A549 (cell line): ENCODE measurements around the gene RAD51B. TPM values are rescaled to one million over a fixed set of nuclear protein-coding genes. Genes with fewer than 3 reads are reported as not detected.

Experiments
- ATAC-seq, 2 experiments: fragments of 200-7000 bp in 1 of 2; fragments of >200 bp in 1 of 2; cut with Nextera tagmentation in 1 of 2; cut with Tn5 transposase in 1 of 2; 3 replicates each; pipeline versions ENCODE4 v1.8.0 to v1.9.1; 2018 to 2020; ENCODE audit warnings: mild to moderate bottlenecking in 1 of 2, moderate library complexity in 1 of 2
- CTCF ChIA-PET: fragments of 300-600 bp; sonication (Branson Sonifier 250); formaldehyde crosslinking; extraction: SDS; loops from one replicate; lab custom pipeline; 2021; ENCODE audit warnings: antibody characterized with exemption, inconsistent platforms; lab: Yijun Ruan, JAX
- POLR2A ChIA-PET: fragments of 350-600 bp; formaldehyde crosslinking; extraction: SDS; loops from one replicate; lab custom pipeline; 2021; ENCODE audit warnings: antibody characterized with exemption, inconsistent platforms; lab: Yijun Ruan, JAX
- DNase-seq, 2 experiments: peaks; one replicate each; pipeline versions ENCODE4 v3.0.0 to v3.0.0-alpha.2; 2011 to 2016; ENCODE audit warnings: low read depth in 1 of 2, low spot score in 1 of 2
- FAIRE-seq: peaks from 2 replicates; lab custom pipeline; 2011; peaks lifted over from hg19 to GRCh38; lab: Jason Lieb, UNC
- H3K27ac ChIP-seq, 2 experiments: fragments of >200 bp; sonication (Bioruptor Twin); formaldehyde crosslinking; 3 replicates each; pipeline ENCODE4 v1.5.1; 2016 to 2017
- H3K4me1 ChIP-seq: fragments of >200 bp; sonication (Bioruptor Twin); formaldehyde crosslinking; 3 replicates; pipeline ENCODE4 v1.6.1; 2016
- H3K4me2 ChIP-seq: fragments of >200 bp; sonication (Bioruptor Twin); formaldehyde crosslinking; 3 replicates; pipeline ENCODE4 v1.6.1; 2016
- H3K4me3 ChIP-seq: fragments of >200 bp; sonication (Bioruptor Twin); formaldehyde crosslinking; 3 replicates; pipeline ENCODE4 v1.5.1; 2016
- H3K9me3 ChIP-seq: fragments of >200 bp; sonication (Bioruptor Twin); formaldehyde crosslinking; 3 replicates; pipeline ENCODE4 v1.6.1; 2016
- EHF ChIP-seq: fragments of 250-450 bp; sonication (Bioruptor Pico); IDR thresholded peaks from 2 replicates; pipeline ENCODE4 v1.5.0; 2020; ENCODE audit warnings: mild to moderate bottlenecking
- FOSL2 ChIP-seq, 2 experiments: fragments of 450-650 bp in 1 of 2; fragments of >200 bp in 1 of 2; sonication (Bioruptor Twin) in 1 of 2; formaldehyde crosslinking; IDR thresholded peaks; 2 replicates each; pipeline versions ENCODE4 v1.5.0 to v1.6.1; 2016 to 2020; ENCODE audit warnings: mild to moderate bottlenecking in 1 of 2, moderate library complexity in 1 of 2
- FOXS1 ChIP-seq: fragments of 250-450 bp; sonication (Bioruptor Pico); IDR thresholded peaks from 2 replicates; pipeline ENCODE4 v1.5.0; 2020; ENCODE audit warnings: mild to moderate bottlenecking, moderate library complexity
- JUN ChIP-seq, 2 experiments: fragments of >200 bp; sonication (Bioruptor Twin); formaldehyde crosslinking; IDR thresholded peaks; 2 replicates in 1 of 2; 3 replicates in 1 of 2; pipeline ENCODE4 v1.6.1; 2016 to 2017
- JUNB ChIP-seq: fragments of >200 bp; sonication (Bioruptor Twin); formaldehyde crosslinking; IDR thresholded peaks from 2 replicates; pipeline ENCODE4 v1.6.1; 2016
- MYC ChIP-seq: IDR thresholded peaks from 2 replicates; pipeline ENCODE4 v1.6.1; 2012; ENCODE audit warnings: mild to moderate bottlenecking, inconsistent platforms, low read length, improper control_type of control experiment, borderline replicate concordance
- NFE2L2 ChIP-seq: fragments of 150-350 bp; conservative IDR thresholded peaks from 2 replicates; pipeline ENCODE4 v1.6.1; 2014; ENCODE audit warnings: low read length
- POLR2A ChIP-seq: IDR thresholded peaks from 2 replicates; pipeline ENCODE4 v1.6.1; 2012; ENCODE audit warnings: mild to moderate bottlenecking, low read length
- POLR2AphosphoS2 ChIP-seq: conservative IDR thresholded peaks from 2 replicates; pipeline ENCODE4 v1.6.1; 2012; ENCODE audit warnings: low read length, improper control_type of control experiment, inconsistent platforms
- RARB ChIP-seq: fragments of 250-450 bp; sonication (Bioruptor Pico); IDR thresholded peaks from 2 replicates; pipeline ENCODE4 v1.8.0; 2021; ENCODE audit warnings: mild to moderate bottlenecking, moderate library complexity
- RCOR1 ChIP-seq: fragments of 150-350 bp; IDR thresholded peaks from 2 replicates; pipeline ENCODE4 v1.6.1; 2014; ENCODE audit warnings: antibody characterized with exemption, low read length, low read depth
- RFX5 ChIP-seq: fragments of 450-650 bp; IDR thresholded peaks from 2 replicates; pipeline ENCODE4 v1.7.1; 2014; ENCODE audit warnings: antibody characterized with exemption, mild to moderate bottlenecking, moderate library complexity
- SMC3 ChIP-seq: fragments of >200 bp; sonication (Bioruptor Twin); formaldehyde crosslinking; IDR thresholded peaks from 3 replicates; pipeline ENCODE4 v1.6.1; 2018; ENCODE audit warnings: inconsistent platforms
- SREBF2 ChIP-seq: fragments of 450-650 bp; IDR thresholded peaks from 2 replicates; pipeline ENCODE4 v1.6.1; 2014; ENCODE audit warnings: mild to moderate bottlenecking, moderate library complexity
- TFCP2L1 ChIP-seq: fragments of 250-450 bp; sonication (Bioruptor Pico); IDR thresholded peaks from 2 replicates; pipeline ENCODE4 v1.5.0; 2021; ENCODE audit warnings: mild to moderate bottlenecking
- TP53 ChIP-seq: fragments of 250-450 bp; sonication (Bioruptor Pico); IDR thresholded peaks from 2 replicates; pipeline ENCODE4 v1.5.0; 2021; ENCODE audit warnings: mild to moderate bottlenecking, moderate library complexity
- ZFP36 ChIP-seq: fragments of 450-650 bp; IDR thresholded peaks from 2 replicates; pipeline ENCODE4 v1.6.1; 2014; ENCODE audit warnings: borderline replicate concordance; ENCODE audit not compliant: partially characterized antibody
- WGBS: methylation state at CpG from one replicate; pipeline ENCODE4 v1.1.6; 2017; ENCODE audit errors: missing lambda C conversion rate; 5-methylcytosine and 5-hydroxymethylcytosine counted together
- polyA plus RNA-seq, 4 experiments: library from polyadenylated mRNA; depleted of rRNA in 3 of 4; stranded (reverse); fragments of >200 nt; fragmentation: RNase III in 1 of 4; extraction: RNeasy Plus Mini Kit Qiagen cat#74134 plus additional on column Dnase treatment in 1 of 4; gene quantifications; 2 replicates in 3 of 4; 3 replicates in 1 of 4; pipeline ENCODE4 v1.2.3, GENCODE V29; 2011 to 2017
- TF ChIP-seq, protein P1 (sequence below): fragments of 250-450 bp; sonication (Bioruptor Pico); IDR thresholded peaks from 2 replicates; pipeline ENCODE4 v1.5.0; 2020; ENCODE audit warnings: low read depth, mild to moderate bottlenecking, moderate library complexity
- TF ChIP-seq, protein P2 (sequence below): fragments of 450-650 bp; IDR thresholded peaks from 2 replicates; pipeline ENCODE4 v1.6.1; 2014; ENCODE audit warnings: antibody characterized with exemption
- TF ChIP-seq, protein P3 (sequence below): fragments of 250-450 bp; sonication (Bioruptor Pico); IDR thresholded peaks from 2 replicates; pipeline ENCODE4 v1.5.0; 2021; ENCODE audit warnings: mild to moderate bottlenecking, moderate library complexity, borderline replicate concordance
- TF ChIP-seq, protein P4 (sequence below): IDR thresholded peaks from 2 replicates; pipeline ENCODE4 v1.6.1; 2012

The RAD51B gene
- polyA plus RNA-seq, 2 of the 4 experiments (the other 2 are of a cell fraction), result 7.2 to 10.8 TPM

DNA sequence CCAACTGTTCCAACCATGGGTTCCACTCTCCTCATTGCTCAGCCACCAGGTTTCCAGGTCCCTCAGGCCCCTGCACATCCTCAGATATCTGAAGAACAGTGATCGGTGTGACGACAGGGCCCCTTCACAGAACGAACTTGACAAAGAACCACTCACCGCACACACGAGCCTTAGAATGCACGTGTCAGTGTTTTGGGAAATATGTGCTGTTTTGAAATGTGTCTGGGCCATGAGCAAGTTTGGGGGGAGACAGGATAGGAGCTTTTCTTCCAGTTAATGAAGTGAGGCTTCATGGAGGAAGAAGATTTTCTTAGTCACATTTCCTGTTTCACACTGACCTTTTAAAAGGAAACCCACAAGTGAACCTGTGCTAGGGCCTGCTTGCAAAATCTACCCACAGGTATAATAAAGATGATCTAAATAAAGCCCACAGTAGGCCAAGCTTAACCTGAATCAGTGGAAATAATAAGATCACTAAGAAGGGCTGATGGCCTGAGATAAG, 914.7 kb downstream of the RAD51B start:
- ATAC-seq (no peak), DNase-seq (no peak), FAIRE-seq (no peak)
- TF ChIP-seq ZFP36, result no peak
- TF ChIP-seq FOXS1 (CRISPR knock-in tag), result no peak
- TF ChIP-seq TFCP2L1 (CRISPR knock-in tag), result no peak
- no peak for TF ChIP-seq MYC
- no peak for TF ChIP-seq RCOR1
- no peak for TF ChIP-seq JUN (IDR thresholded peaks at IDR 0.05)
- no peak for TF ChIP-seq POLR2AphosphoS2
- no peak for TF ChIP-seq EHF (CRISPR knock-in tag)
- 92% methylated on average over 6 of the region's 6 CpGs for WGBS
- ChIA-PET POLR2A (no interaction called here), CTCF (no interaction called here)
- no peak overlapping the region for H3K4me3 ChIP-seq
- no peaks in the 10 kb centered on the region for H3K4me1 ChIP-seq
- H3K27ac ChIP-seq, result peak overlapping the region in 1 of 2 experiments; percentile 46; a peak in 2 of 6 replicates
- no peaks in the 10 kb centered on the region for H3K9me3 ChIP-seq
- no peak overlapping the region for H3K4me2 ChIP-seq

DNA sequence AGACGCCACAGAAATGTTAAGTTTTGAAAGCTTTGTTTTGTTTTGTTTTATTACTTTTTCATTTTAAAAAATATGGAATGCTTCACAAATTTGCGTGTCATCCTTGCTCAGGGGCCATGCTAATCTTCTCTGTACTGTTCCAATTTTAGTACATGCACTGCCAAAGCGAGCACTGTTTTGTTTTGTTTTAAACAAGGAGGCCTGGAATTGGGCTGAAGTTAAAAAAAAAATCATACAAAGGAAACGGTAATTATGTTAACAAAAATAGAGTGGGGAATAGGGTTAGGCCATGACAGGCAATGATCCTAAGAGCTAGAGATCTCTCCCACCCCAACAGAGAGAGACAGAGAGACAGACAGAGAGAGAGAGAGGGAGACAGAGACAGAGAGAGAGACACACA, 916.3 kb downstream of the RAD51B start:
- WGBS, result 85% methylated on average over 4 of the region's 4 CpGs
- Histone ChIP-seq H3K4me2 (no peak overlapping the region), H3K27ac (peak overlapping the region in 1 of 2 experiments; percentile 64; a peak in 3 of 6 replicates), H3K4me3 (no peak overlapping the region), H3K9me3 (peaks cover 3% of the 10 kb centered on the region; the same call in 1 of the 3 replicates), H3K4me1 (no peaks in the 10 kb centered on the region)
- no peak for FAIRE-seq
- TF ChIP-seq EHF (CRISPR knock-in tag), result no peak
- no peak for ATAC-seq
- CTCF ChIA-PET, result interaction anchor here (0.7 to 1.1 kb wide), 5 partner anchors 9 to 837 kb away, joined by 3 to 5 read pairs (median 3); no protein-coding TSS in a partner anchor
- no peak for DNase-seq
- POLR2A ChIA-PET, result no interaction called here

DNA sequence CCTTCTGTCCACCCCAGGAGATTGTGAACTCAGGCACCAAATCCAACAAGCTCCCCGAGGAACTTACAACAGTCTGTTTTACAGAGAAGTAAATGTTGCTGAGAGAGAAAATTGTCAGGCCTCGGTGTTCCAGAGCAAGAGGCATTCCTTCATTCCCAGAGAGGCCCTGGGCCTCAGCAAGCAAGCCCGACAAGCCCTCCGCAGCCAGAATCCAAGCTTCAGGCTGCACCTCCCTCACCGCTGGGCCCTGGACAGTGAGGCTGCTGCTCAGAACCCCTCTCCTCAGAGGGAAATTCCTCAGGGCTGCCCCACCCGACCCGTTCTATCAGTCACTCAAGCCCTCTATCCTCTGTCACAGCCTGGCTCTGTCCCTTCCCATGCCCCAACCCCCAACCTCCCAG, 916.9 kb downstream of the RAD51B start:
- H3K27ac ChIP-seq, result peak overlapping the region in 1 of 2 experiments; percentile 64; a peak in 3 of 6 replicates
- FAIRE-seq (no peak), DNase-seq (no peak), ATAC-seq (peak in 1 of 2 experiments; percentile 43; a peak in 2 of 6 replicates)
- H3K4me1 ChIP-seq, result no peaks in the 10 kb centered on the region
- TF ChIP-seq SREBF2 (no peak), SMC3 (no peak), RFX5 (no peak), POLR2A (no peak), TP53 (CRISPR knock-in tag) (no peak), JUNB (no peak), ZFP36 (no peak)
- TF ChIP-seq, protein P1, sequence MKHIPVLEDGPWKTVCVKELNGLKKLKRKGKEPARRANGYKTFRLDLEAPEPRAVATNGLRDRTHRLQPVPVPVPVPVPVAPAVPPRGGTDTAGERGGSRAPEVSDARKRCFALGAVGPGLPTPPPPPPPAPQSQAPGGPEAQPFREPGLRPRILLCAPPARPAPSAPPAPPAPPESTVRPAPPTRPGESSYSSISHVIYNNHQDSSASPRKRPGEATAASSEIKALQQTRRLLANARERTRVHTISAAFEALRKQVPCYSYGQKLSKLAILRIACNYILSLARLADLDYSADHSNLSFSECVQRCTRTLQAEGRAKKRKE (CRISPR knock-in tag), result no peak
- TF ChIP-seq, protein P2, sequence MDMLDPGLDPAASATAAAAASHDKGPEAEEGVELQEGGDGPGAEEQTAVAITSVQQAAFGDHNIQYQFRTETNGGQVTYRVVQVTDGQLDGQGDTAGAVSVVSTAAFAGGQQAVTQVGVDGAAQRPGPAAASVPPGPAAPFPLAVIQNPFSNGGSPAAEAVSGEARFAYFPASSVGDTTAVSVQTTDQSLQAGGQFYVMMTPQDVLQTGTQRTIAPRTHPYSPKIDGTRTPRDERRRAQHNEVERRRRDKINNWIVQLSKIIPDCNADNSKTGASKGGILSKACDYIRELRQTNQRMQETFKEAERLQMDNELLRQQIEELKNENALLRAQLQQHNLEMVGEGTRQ, result no peak
- TF ChIP-seq, protein P3, sequence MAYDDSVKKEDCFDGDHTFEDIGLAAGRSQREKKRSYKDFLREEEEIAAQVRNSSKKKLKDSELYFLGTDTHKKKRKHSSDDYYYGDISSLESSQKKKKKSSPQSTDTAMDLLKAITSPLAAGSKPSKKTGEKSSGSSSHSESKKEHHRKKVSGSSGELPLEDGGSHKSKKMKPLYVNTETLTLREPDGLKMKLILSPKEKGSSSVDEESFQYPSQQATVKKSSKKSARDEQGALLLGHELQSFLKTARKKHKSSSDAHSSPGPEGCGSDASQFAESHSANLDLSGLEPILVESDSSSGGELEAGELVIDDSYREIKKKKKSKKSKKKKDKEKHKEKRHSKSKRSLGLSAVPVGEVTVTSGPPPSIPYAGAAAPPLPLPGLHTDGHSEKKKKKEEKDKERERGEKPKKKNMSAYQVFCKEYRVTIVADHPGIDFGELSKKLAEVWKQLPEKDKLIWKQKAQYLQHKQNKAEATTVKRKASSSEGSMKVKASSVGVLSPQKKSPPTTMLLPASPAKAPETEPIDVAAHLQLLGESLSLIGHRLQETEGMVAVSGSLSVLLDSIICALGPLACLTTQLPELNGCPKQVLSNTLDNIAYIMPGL (CRISPR knock-in tag), result no peak
- CTCF ChIA-PET, result interaction anchor here (0.7 to 1.3 kb wide), 6 partner anchors 9 to 837 kb away, joined by 3 to 4 read pairs (median 3); no protein-coding TSS in a partner anchor
- no peak overlapping the region for H3K4me2 ChIP-seq
- peaks cover 8% of the 10 kb centered on the region; the same call in 1 of the 3 replicates for H3K9me3 ChIP-seq
- POLR2A ChIA-PET, result no interaction called here
- WGBS, result 67% methylated on average over 6 of the region's 7 CpGs
- no peak overlapping the region for H3K4me3 ChIP-seq

DNA sequence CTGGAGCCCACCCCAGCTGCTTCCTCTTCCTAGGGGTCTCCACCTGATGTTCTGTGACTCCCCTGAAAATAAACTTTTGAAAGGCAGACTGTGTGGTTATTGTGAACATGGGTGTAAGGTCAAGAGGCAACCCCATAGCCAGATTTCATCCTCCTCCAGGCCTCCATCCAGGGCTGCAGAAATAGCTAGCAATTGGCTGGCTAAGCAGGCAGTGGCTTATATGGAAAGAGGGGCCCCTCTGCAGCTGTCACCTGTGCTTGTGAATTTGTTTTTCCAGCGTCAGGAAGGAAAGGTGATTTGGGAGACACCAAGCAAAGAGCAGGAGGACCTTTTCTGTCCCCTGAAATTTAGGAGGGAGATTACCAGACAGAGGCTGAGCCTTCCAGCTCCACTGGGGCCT, 917.5 kb downstream of the RAD51B start:
- Histone ChIP-seq H3K4me1 (no peaks in the 10 kb centered on the region), H3K4me3 (no peak overlapping the region), H3K4me2 (no peak overlapping the region), H3K27ac (peak overlapping the region in 1 of 2 experiments; percentile 64; a peak in 3 of 6 replicates), H3K9me3 (peaks cover 8% of the 10 kb centered on the region; the same call in 1 of the 3 replicates)
- TF ChIP-seq FOSL2 (IDR thresholded peaks at IDR 0.05) (no peak), FOSL2 (CRISPR knock-in tag; IDR thresholded peaks at IDR 0.05) (no peak), JUNB (no peak), RARB (CRISPR knock-in tag) (no peak), SREBF2 (no peak), NFE2L2 (no peak)
- TF ChIP-seq, protein P4, sequence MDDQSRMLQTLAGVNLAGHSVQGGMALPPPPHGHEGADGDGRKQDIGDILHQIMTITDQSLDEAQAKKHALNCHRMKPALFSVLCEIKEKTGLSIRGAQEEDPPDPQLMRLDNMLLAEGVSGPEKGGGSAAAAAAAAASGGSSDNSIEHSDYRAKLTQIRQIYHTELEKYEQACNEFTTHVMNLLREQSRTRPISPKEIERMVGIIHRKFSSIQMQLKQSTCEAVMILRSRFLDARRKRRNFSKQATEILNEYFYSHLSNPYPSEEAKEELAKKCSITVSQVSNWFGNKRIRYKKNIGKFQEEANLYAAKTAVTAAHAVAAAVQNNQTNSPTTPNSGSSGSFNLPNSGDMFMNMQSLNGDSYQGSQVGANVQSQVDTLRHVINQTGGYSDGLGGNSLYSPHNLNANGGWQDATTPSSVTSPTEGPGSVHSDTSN, result no peak
- TF ChIP-seq, protein P2, result no peak
- FAIRE-seq, result no peak
- ChIA-PET POLR2A (no interaction called here), CTCF (interaction anchor here (1.0 to 1.3 kb wide), 2 partner anchors 26 to 31 kb away, joined by 3 read pairs; no protein-coding TSS in a partner anchor)
- DNase-seq, result no peak
- WGBS, result 58% methylated on average over 1 of the region's 1 CpG
- no peak for ATAC-seq
